HEK293 (cell line): ENCODE results near the gene TMEM222.

Experiments
- CTCF ChIA-PET: fragments of 350-600 bp; formaldehyde crosslinking; extraction: SDS; loops from one replicate; lab custom pipeline; 2021; ENCODE audit warnings: antibody characterized with exemption; lab: Yijun Ruan, JAX
- POLR2A ChIA-PET: fragments of 300-600 bp; formaldehyde crosslinking; extraction: SDS; loops from one replicate; lab custom pipeline; 2020; ENCODE audit warnings: antibody characterized with exemption, inconsistent platforms; lab: Yijun Ruan, JAX
- H3K27ac ChIP-seq: fragments of 200-500 bp; sonication (Bioruptor generic); 2 replicates; pipeline ENCODE4 v1.5.1; 2014; ENCODE audit warnings: low read depth, low read length, control low read depth, inconsistent platforms; ENCODE audit errors: extremely low read depth
- H3K36me3 ChIP-seq, 2 experiments: fragments of 200-500 bp in 1 of 2; sonication (Bioruptor generic) in 1 of 2; 1 replicate in 1 of 2; 2 replicates in 1 of 2; pipeline ENCODE4 v1.5.1; 2014 to 2017; ENCODE audit warnings: inconsistent platforms in 2 of 2, low read length in 2 of 2; ENCODE audit not compliant: control insufficient read depth in 2 of 2, insufficient read depth in 1 of 2
- H3K4me1 ChIP-seq: fragments of 200-500 bp; sonication (Bioruptor generic); 2 replicates; pipeline ENCODE4 v1.5.1; 2014; ENCODE audit warnings: mild to moderate bottlenecking, low read length, inconsistent platforms; ENCODE audit not compliant: control insufficient read depth, insufficient read depth
- H3K4me3 ChIP-seq: 2 replicates; pipeline ENCODE4 v1.5.1; 2011; ENCODE audit warnings: low read depth, mild to moderate bottlenecking, control low read depth, low read length, moderate library complexity
- H3K9me3 ChIP-seq: fragments of 200-500 bp; sonication (Bioruptor generic); 2 replicates; pipeline ENCODE4 v1.5.1; 2014; ENCODE audit warnings: low read depth, low read length, inconsistent platforms; ENCODE audit not compliant: control insufficient read depth, insufficient read depth
- ELK4 ChIP-seq: IDR thresholded peaks from 2 replicates; pipeline ENCODE4 v1.6.1; 2011; ENCODE audit warnings: mild to moderate bottlenecking, low read depth, low read length, borderline replicate concordance
- PRDM10 ChIP-seq: fragments of 450-650 bp; formaldehyde crosslinking; IDR thresholded peaks from 2 replicates; pipeline ENCODE4 v1.5.1; 2016; ENCODE audit warnings: missing biosample characterization, missing genetic modification characterization
- PRDM6 ChIP-seq: fragments of 450-650 bp; formaldehyde crosslinking; IDR thresholded peaks from 2 replicates; pipeline ENCODE4 v1.5.1; 2017; ENCODE audit warnings: missing biosample characterization, missing genetic modification characterization
- SP7 ChIP-seq: fragments of 450-650 bp; formaldehyde crosslinking; IDR thresholded peaks from 2 replicates; pipeline ENCODE4 v1.5.1; 2016; ENCODE audit warnings: missing biosample characterization, missing genetic modification characterization
- ZBTB26 ChIP-seq: fragments of 450-650 bp; formaldehyde crosslinking; optimal IDR thresholded peaks from 2 replicates; pipeline ENCODE3; 2016; ENCODE audit warnings: missing biosample characterization, mild to moderate bottlenecking, missing genetic modification characterization
- ZEB2 ChIP-seq: fragments of 450-650 bp; formaldehyde crosslinking; IDR thresholded peaks from 2 replicates; pipeline ENCODE4 v1.5.1; 2016; ENCODE audit warnings: missing biosample characterization, missing genetic modification characterization
- ZNF184 ChIP-seq: fragments of 450-650 bp; IDR thresholded peaks from 2 replicates; pipeline ENCODE4 v1.5.1; 2018; ENCODE audit warnings: missing biosample characterization, mild to moderate bottlenecking, missing genetic modification characterization
- ZNF266 ChIP-seq: fragments of 450-650 bp; formaldehyde crosslinking; IDR thresholded peaks from 2 replicates; pipeline ENCODE4 v1.5.1; 2016; ENCODE audit warnings: missing biosample characterization, missing genetic modification characterization, low read depth
- ZNF292 ChIP-seq: fragments of 450-650 bp; formaldehyde crosslinking; IDR thresholded peaks from 2 replicates; pipeline ENCODE4 v1.5.1; 2016; ENCODE audit warnings: low read depth, missing biosample characterization, missing genetic modification characterization, borderline replicate concordance
- ZNF449 ChIP-seq: fragments of 450-650 bp; formaldehyde crosslinking; IDR thresholded peaks from 2 replicates; pipeline ENCODE4 v1.5.1; 2017; ENCODE audit warnings: missing biosample characterization, mild to moderate bottlenecking, missing genetic modification characterization, moderate library complexity
- ZNF514 ChIP-seq: fragments of 450-650 bp; formaldehyde crosslinking; IDR thresholded peaks from 2 replicates; pipeline ENCODE4 v1.5.1; 2016; ENCODE audit warnings: missing biosample characterization, missing genetic modification characterization
- ZNF548 ChIP-seq: fragments of 450-650 bp; formaldehyde crosslinking; IDR thresholded peaks from 2 replicates; pipeline ENCODE4 v1.5.1; 2016; ENCODE audit warnings: missing biosample characterization, missing genetic modification characterization
- ZNF549 ChIP-seq: fragments of 450-650 bp; IDR thresholded peaks from 2 replicates; pipeline ENCODE4 v1.5.1; 2018; ENCODE audit warnings: missing biosample characterization, missing genetic modification characterization, mild to moderate bottlenecking, inconsistent platforms, moderate library complexity
- ZNF585B ChIP-seq: fragments of 450-650 bp; formaldehyde crosslinking; IDR thresholded peaks from 2 replicates; pipeline ENCODE4 v1.5.1; 2016; ENCODE audit warnings: missing biosample characterization, missing genetic modification characterization
- ZNF610 ChIP-seq: fragments of 450-650 bp; formaldehyde crosslinking; IDR thresholded peaks from 2 replicates; pipeline ENCODE4 v1.5.1; 2016; ENCODE audit warnings: missing biosample characterization, missing genetic modification characterization, borderline replicate concordance
- ZNF701 ChIP-seq: fragments of 450-650 bp; formaldehyde crosslinking; IDR thresholded peaks from 2 replicates; pipeline ENCODE4 v1.5.1; 2016; ENCODE audit warnings: missing biosample characterization, missing genetic modification characterization
- ZNF747 ChIP-seq: fragments of 450-650 bp; formaldehyde crosslinking; IDR thresholded peaks from 2 replicates; pipeline ENCODE4 v1.5.1; 2016; ENCODE audit warnings: missing biosample characterization, missing genetic modification characterization
- ZNF76 ChIP-seq: fragments of 450-650 bp; formaldehyde crosslinking; IDR thresholded peaks from 2 replicates; pipeline ENCODE4; 2016; ENCODE audit warnings: low read depth, missing biosample characterization, missing genetic modification characterization, borderline replicate concordance
- ZSCAN16 ChIP-seq: fragments of 450-650 bp; formaldehyde crosslinking; IDR thresholded peaks from 2 replicates; pipeline ENCODE4 v1.5.1; 2016; ENCODE audit warnings: missing biosample characterization, missing genetic modification characterization
- ZSCAN18 ChIP-seq: fragments of 450-650 bp; formaldehyde crosslinking; IDR thresholded peaks from 2 replicates; pipeline ENCODE4 v1.5.1; 2016; ENCODE audit warnings: missing biosample characterization, missing genetic modification characterization

TMEM222 gene

GRCh38 chr1:27335506-27336422 is 13.8 kb downstream of the TMEM222 start:
- ChIA-PET POLR2A (no interaction called here), CTCF (interaction anchor here (0.8 kb wide), 2 partner anchors 11 to 22 kb away, joined by 3 to 5 read pairs; no protein-coding TSS in a partner anchor)
- Histone ChIP-seq H3K4me3 (no peak overlapping the region), H3K27ac (no peak overlapping the region), H3K9me3 (no peaks in the 10 kb centered on the region), H3K4me1 (no peaks in the 10 kb centered on the region), H3K36me3 (peaks cover 6 to 66% of the 10 kb centered on the region in 2 experiments; a peak in 1 of 3 replicates)
- no peak for TF ChIP-seq ZNF548
- TF ChIP-seq PRDM6 = no peak
- no peak for TF ChIP-seq ZNF701 (tag by site-specific recombination)
- no peak for TF ChIP-seq ZSCAN18 (tag by site-specific recombination)
- TF ChIP-seq SP7 (tag by site-specific recombination) = no peak
- no peak for TF ChIP-seq ZNF514 (tag by site-specific recombination)
- TF ChIP-seq ZNF184 (tag by site-specific recombination) = no peak

- ChIA-PET CTCF (interaction anchor here (0.6 to 0.8 kb wide), 3 partner anchors 12 to 124 kb away, joined by 3 to 5 read pairs (median 3); no protein-coding TSS in a partner anchor), POLR2A (no interaction called here)
- Histone ChIP-seq H3K9me3 (no peaks in the 10 kb centered on the region), H3K27ac (no peak overlapping the region), H3K36me3 (peaks cover 6 to 56% of the 10 kb centered on the region in 2 experiments; a peak in 1 of 3 replicates), H3K4me1 (no peaks in the 10 kb centered on the region), H3K4me3 (no peak overlapping the region)
- TF ChIP-seq ZBTB26 (tag by site-specific recombination) = no peak
- TF ChIP-seq ZNF76 (tag by site-specific recombination) = no peak
- no peak for TF ChIP-seq ZNF610 (tag by site-specific recombination)
- no peak for TF ChIP-seq ZNF747 (tag by site-specific recombination)
- TF ChIP-seq PRDM10 (tag by site-specific recombination) = no peak
- TF ChIP-seq ELK4 = no peak
- TF ChIP-seq ZNF449 (tag by site-specific recombination) = no peak
- TF ChIP-seq ZNF292 (tag by site-specific recombination) = no peak
- TF ChIP-seq ZNF266 (tag by site-specific recombination) = no peak
- no peak for TF ChIP-seq ZSCAN16 (tag by site-specific recombination)
- no peak for TF ChIP-seq ZNF549 (tag by site-specific recombination)
- no peak for TF ChIP-seq ZNF585B (tag by site-specific recombination)
- no peak for TF ChIP-seq ZEB2 (tag by site-specific recombination)
These were observed 14.8 kb downstream of the TMEM222 start for GRCh38 chr1:27336756-27337155.
